ENCODE results near the gene ROS1.
"Not testable (repeated sequence)": the region's sequence is repeated elsewhere in the genome, so short reads cannot be mapped to it uniquely, and the experiment has no call there.

The ROS1 gene

DNA sequence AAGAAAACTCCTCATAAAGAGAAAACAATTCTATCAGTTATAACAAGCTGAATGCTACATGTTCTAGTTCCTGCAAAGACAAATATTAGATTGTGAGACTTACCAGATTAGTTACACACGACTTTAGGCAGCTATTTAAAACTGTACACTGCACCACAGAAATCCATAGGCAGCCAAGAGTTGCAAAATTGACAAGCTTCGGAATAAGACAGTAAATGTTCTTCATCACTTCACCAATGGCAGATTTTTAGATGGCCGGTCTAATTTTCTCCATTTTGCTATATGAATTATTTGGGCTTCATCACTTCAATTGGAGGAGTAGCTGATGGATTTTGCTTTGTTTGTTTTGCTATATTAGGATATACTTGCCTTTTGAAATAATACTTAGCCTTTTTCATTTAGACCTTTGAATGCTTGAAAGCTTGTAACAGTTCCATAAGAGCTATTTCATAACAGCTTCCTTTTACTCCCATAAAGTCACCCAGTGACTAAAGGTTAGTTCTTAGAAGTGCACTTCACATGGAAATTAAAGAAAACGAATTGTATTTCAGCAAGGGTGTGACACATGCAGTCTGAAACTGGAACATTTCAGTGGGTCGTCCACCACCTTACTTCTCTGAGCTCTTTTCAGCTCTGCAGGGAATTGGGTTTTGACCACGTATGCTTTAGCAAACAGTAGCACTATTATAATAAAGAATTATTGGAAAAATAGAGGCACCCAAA is at the start of gene ROS1:
Gene ROS1, minus strand, starts transcription at position 512 of the 723 bp plus-strand sequence. Its CDS starts 286 bp downstream, at position 226.
- H3K27me3 Mint-ChIP-seq = peaks cover 4% of the 10 kb centered on the region
- intact Hi-C loops (cut with micrococcal nuclease) = no loop called here
- H3K9me3 Mint-ChIP-seq = no peaks in the 10 kb centered on the region
- no peaks in the 10 kb centered on the region for H3K36me3 Mint-ChIP-seq (ENCODE audit: low read depth)
- H3K4me3 Mint-ChIP-seq = no peak within 1 kb of the TSS
- no peaks in the 10 kb centered on the region for H3K4me1 Mint-ChIP-seq (ENCODE audit: low read depth)
- H3K27ac Mint-ChIP-seq = no peak within 1 kb of the TSS

- H3K36me3 Mint-ChIP-seq (ENCODE audit: low read depth) = no peaks in the 10 kb centered on the region
- H3K27ac Mint-ChIP-seq = no peak overlapping the region
- no peaks in the 10 kb centered on the region for H3K9me3 Mint-ChIP-seq
- H3K27me3 Mint-ChIP-seq = peaks cover 3% of the 10 kb centered on the region
- intact Hi-C loops (cut with micrococcal nuclease) = no loop called here
- H3K4me1 Mint-ChIP-seq (ENCODE audit: low read depth) = peaks cover 8% of the 10 kb centered on the region
- no peak overlapping the region for H3K4me3 Mint-ChIP-seq
These were observed 47.7 kb upstream of the ROS1 start for GRCh38 chr6:117473401-117473800.

- Mint-ChIP-seq H3K27ac (no peak overlapping the region), H3K27me3 (peaks cover 3% of the 10 kb centered on the region), H3K4me1 (ENCODE audit: low read depth) (peaks cover 8% of the 10 kb centered on the region), H3K36me3 (ENCODE audit: low read depth) (no peaks in the 10 kb centered on the region), H3K9me3 (no peaks in the 10 kb centered on the region), H3K4me3 (no peak overlapping the region)
- intact Hi-C loops (cut with micrococcal nuclease) = no loop called here
These were observed 46.9 kb upstream of the ROS1 start for GRCh38 chr6:117472667-117473066.

GRCh38 chr6:117469791-117470190 is 44.0 kb upstream of the ROS1 start:
- H3K27me3 Mint-ChIP-seq = peaks cover 7% of the 10 kb centered on the region

DNA sequence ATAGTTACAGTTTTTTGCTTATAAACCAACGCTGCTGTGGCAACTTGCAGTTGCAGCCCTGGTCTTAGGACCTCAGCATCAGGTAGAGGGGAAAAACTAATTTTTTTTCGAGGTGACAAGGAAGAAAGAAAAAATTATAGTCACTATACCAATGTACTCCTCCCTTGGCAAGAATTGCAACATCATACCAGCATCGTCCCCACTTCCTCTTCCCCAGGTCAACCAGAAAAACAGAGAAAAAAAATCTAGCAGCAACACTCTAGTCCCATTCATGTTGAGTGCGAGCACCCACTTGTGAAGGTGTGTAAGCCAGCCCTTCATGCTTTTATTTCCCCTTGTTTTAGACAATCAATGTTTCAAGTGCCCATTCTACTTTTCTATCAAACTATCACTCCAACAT is 43.6 kb upstream of the ROS1 start:
- H3K9me3 Mint-ChIP-seq = no peaks in the 10 kb centered on the region
- peaks cover 16% of the 10 kb centered on the region for H3K4me1 Mint-ChIP-seq (ENCODE audit: low read depth)
- H3K36me3 Mint-ChIP-seq (ENCODE audit: low read depth) = no peaks in the 10 kb centered on the region
- H3K27ac Mint-ChIP-seq = no peak overlapping the region
- H3K4me3 Mint-ChIP-seq = no peak overlapping the region
- H3K27me3 Mint-ChIP-seq = peaks cover 7% of the 10 kb centered on the region
- intact Hi-C loops (cut with micrococcal nuclease) = no loop called here

More at GRCh38 chr6:117469791-117470190, 44.0 kb upstream of the ROS1 start:
- Mint-ChIP-seq H3K36me3 (ENCODE audit: low read depth) (no peaks in the 10 kb centered on the region), H3K4me3 (no peak overlapping the region), H3K4me1 (ENCODE audit: low read depth) (peaks cover 11% of the 10 kb centered on the region), H3K9me3 (no peaks in the 10 kb centered on the region), H3K27ac (no peak overlapping the region)
- intact Hi-C loops (cut with micrococcal nuclease) = no loop called here

DNA sequence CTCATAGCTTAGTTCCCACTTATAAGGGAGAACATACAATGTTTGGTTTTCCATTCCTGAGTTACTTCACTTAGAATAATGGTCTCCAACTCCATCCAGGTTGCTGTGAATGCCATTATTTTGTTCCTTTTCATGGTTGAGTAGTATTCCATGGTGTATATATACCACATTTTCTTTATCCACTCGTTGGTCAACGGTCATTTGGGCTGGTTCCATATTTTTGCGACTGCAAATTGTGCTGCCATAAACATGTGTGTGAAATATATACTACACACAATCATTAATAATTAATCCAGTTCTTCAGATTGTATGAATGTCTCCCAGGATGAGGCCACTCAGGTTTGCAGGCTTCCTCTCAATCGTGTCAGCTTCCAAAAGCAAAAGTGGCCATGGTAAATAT is 42.8 kb upstream of the ROS1 start:
- peaks cover 24% of the 10 kb centered on the region for H3K4me1 Mint-ChIP-seq (ENCODE audit: low read depth)
- H3K9me3 Mint-ChIP-seq; H3K4me3 Mint-ChIP-seq; H3K36me3 Mint-ChIP-seq (ENCODE audit: low read depth); H3K27me3 Mint-ChIP-seq; H3K27ac Mint-ChIP-seq; intact Hi-C loops (cut with micrococcal nuclease): not testable (repeated sequence)

- peaks cover 7% of the 10 kb centered on the region for H3K27me3 Mint-ChIP-seq
- H3K27ac Mint-ChIP-seq = no peak overlapping the region
- H3K4me3 Mint-ChIP-seq = no peak overlapping the region
- H3K9me3 Mint-ChIP-seq = no peaks in the 10 kb centered on the region
- peaks cover 26% of the 10 kb centered on the region for H3K4me1 Mint-ChIP-seq (ENCODE audit: low read depth)
- intact Hi-C loops (cut with micrococcal nuclease) = no loop called here
- no peaks in the 10 kb centered on the region for H3K36me3 Mint-ChIP-seq (ENCODE audit: low read depth)
These were observed 42.1 kb upstream of the ROS1 start for GRCh38 chr6:117467876-117468275.

DNA sequence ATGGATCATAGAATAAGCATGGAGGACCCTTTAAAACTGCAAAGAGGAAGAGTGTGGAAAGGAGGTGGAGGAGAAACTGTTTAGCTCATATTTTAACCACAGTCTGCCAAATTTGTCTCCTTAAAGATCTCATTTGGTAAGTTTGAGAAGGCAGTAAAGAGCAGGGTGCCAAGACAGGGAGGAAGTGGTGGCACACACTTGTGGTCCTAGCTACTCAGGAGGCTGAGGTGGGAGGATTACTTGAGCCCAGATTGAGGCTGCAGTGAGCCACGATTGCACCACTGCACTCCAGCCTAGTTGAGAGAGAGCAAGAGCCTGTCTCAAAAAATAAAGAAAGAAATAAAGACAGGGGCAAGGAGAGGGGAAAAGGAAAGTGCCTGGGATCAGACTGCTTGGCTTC is 39.9 kb upstream of the ROS1 start:
- H3K4me1 Mint-ChIP-seq (ENCODE audit: low read depth) = peaks cover 26% of the 10 kb centered on the region
- no peaks in the 10 kb centered on the region for H3K9me3 Mint-ChIP-seq
- H3K27me3 Mint-ChIP-seq = peaks cover 4% of the 10 kb centered on the region
- intact Hi-C loops (cut with micrococcal nuclease) = no loop called here
- no peaks in the 10 kb centered on the region for H3K36me3 Mint-ChIP-seq (ENCODE audit: low read depth)
- no peak overlapping the region for H3K27ac Mint-ChIP-seq
- no peak overlapping the region for H3K4me3 Mint-ChIP-seq

DNA sequence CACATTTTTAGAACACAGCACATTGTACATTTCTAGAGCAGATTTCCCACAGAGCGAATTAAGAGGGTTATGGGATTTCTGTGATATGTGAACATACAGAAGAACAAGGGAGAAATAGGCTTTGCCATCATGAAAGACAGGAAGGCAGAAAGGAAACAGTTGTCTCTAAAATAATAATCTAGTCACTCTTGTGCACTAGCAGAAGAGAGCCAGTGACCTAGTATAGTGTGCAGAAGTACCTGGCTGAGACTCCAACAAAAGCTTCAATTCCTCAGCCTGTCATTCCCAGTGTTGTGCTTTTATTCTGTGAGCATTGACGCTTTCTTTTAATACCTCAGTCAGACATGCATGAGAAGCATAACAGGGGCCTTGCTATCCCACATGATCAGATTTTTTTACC is 39.0 kb upstream of the ROS1 start:
- peaks cover 4% of the 10 kb centered on the region for H3K27me3 Mint-ChIP-seq
- no peaks in the 10 kb centered on the region for H3K36me3 Mint-ChIP-seq (ENCODE audit: low read depth)
- no peaks in the 10 kb centered on the region for H3K9me3 Mint-ChIP-seq
- intact Hi-C loops (cut with micrococcal nuclease) = no loop called here
- peaks cover 25% of the 10 kb centered on the region for H3K4me1 Mint-ChIP-seq (ENCODE audit: low read depth)
- no peak overlapping the region for H3K4me3 Mint-ChIP-seq
- H3K27ac Mint-ChIP-seq = no peak overlapping the region

- intact Hi-C loops (cut with micrococcal nuclease) = no loop called here
- Mint-ChIP-seq H3K9me3 (no peaks in the 10 kb centered on the region), H3K4me1 (ENCODE audit: low read depth) (peaks cover 18% of the 10 kb centered on the region), H3K4me3 (no peak overlapping the region), H3K36me3 (ENCODE audit: low read depth) (no peaks in the 10 kb centered on the region), H3K27me3 (peaks cover 4% of the 10 kb centered on the region), H3K27ac (no peak overlapping the region)
These were observed 38.3 kb upstream of the ROS1 start for GRCh38 chr6:117463762-117464665.

GRCh38 chr6:117459204-117459944 is 33.6 kb upstream of the ROS1 start:
- H3K36me3 Mint-ChIP-seq (ENCODE audit: low read depth) = no peaks in the 10 kb centered on the region
- intact Hi-C loops (cut with micrococcal nuclease) = no loop called here
- H3K4me3 Mint-ChIP-seq = no peak overlapping the region
- peaks cover 10% of the 10 kb centered on the region for H3K4me1 Mint-ChIP-seq (ENCODE audit: low read depth)
- no peaks in the 10 kb centered on the region for H3K9me3 Mint-ChIP-seq
- no peaks in the 10 kb centered on the region for H3K27me3 Mint-ChIP-seq
- H3K27ac Mint-ChIP-seq = no peak overlapping the region

GRCh38 chr6:117456998-117457397 is 31.3 kb upstream of the ROS1 start:
- no peak overlapping the region for H3K27ac Mint-ChIP-seq
- H3K9me3 Mint-ChIP-seq = no peaks in the 10 kb centered on the region
- peaks cover 1% of the 10 kb centered on the region for H3K4me1 Mint-ChIP-seq (ENCODE audit: low read depth)
- H3K4me3 Mint-ChIP-seq = no peak overlapping the region
- H3K36me3 Mint-ChIP-seq (ENCODE audit: low read depth) = no peaks in the 10 kb centered on the region
- intact Hi-C loops (cut with micrococcal nuclease) = no loop called here
- H3K27me3 Mint-ChIP-seq = no peaks in the 10 kb centered on the region

DNA sequence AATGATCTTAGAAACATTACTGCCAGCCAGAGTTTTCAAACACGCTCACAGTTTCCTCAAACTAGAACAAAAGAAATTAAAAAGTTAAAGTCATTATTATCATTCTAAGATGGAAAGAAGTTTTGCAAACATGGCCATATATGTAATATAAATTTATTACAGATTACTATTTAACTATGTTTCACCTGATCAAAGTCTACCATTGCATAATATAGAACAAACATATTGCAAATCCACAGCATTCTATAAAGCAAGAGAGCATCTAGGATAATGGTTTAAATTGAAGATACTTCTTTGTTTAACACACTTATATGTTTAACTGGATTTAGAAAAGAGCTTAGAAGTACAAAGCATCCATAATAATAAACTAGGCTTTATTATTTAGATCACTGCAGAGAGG is 30.5 kb upstream of the ROS1 start:
- Mint-ChIP-seq H3K9me3 (no peaks in the 10 kb centered on the region), H3K4me1 (ENCODE audit: low read depth) (peaks cover 6% of the 10 kb centered on the region), H3K27me3 (no peaks in the 10 kb centered on the region), H3K4me3 (no peak overlapping the region), H3K27ac (no peak overlapping the region), H3K36me3 (ENCODE audit: low read depth) (no peaks in the 10 kb centered on the region)
- intact Hi-C loops (cut with micrococcal nuclease) = no loop called here

GRCh38 chr6:117451671-117452070 is 25.9 kb upstream of the ROS1 start:
- intact Hi-C loops (cut with micrococcal nuclease) = no loop called here
- Mint-ChIP-seq H3K27me3 (peaks cover 19% of the 10 kb centered on the region), H3K4me3 (no peak overlapping the region), H3K4me1 (ENCODE audit: low read depth) (peaks cover 6% of the 10 kb centered on the region), H3K27ac (no peak overlapping the region), H3K36me3 (ENCODE audit: low read depth) (no peaks in the 10 kb centered on the region), H3K9me3 (no peaks in the 10 kb centered on the region)

All from dendritic cell treated with granulocyte-macrophage colony-stimulating factor and Interleukin-4, amounts not matched to agents 40 ng/mL and 50 ng/mL, for 4 days (primary cell).